NCI-H2107 treated with DMSO at 0.1 percent for 48 hours (cell line): ENCODE data around the gene PISD.

ENCODE experiments used
- DNase-seq: peaks from one replicate; lab custom pipeline; 2025; ENCODE audit not compliant: unreplicated experiment; lab: John Stamatoyannopoulos, UW

Gene PISD

DNA sequence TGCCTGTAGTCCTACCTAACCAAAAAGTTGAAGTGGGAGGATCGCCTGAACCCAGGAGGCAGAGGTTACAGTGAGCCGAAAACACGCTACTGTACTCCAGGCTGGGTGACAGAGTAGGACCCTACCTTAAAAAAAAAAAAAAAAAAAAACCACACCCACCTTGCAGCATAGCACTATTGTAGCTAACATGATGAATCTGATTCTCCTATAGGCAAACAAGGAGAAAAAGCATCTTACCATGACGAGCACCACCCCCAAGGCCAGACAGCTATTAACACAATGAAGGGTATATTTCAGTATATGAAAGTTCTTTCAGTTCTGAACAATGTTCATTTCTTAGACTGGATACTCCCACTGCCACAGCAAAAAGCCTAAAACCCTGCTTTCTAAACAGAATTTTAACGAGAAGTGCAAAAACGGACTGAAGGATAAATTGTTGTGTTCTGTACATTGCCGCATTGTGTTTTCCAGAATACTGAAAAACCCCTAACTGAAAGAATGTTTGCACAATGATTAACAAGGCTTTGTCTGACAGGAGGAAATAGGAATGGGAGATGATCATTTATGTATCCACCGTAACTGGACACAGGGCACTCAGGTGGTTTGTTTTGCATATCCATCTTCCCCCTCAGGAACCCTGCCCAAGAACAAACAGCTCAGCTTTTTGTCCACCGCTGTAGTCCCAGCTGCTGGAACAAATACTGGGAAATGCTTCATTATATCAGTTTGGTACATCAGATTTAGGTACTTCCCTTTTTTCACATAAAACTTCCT, 8.9 kb downstream of the PISD start:
- DNase-seq: no peak

DNA sequence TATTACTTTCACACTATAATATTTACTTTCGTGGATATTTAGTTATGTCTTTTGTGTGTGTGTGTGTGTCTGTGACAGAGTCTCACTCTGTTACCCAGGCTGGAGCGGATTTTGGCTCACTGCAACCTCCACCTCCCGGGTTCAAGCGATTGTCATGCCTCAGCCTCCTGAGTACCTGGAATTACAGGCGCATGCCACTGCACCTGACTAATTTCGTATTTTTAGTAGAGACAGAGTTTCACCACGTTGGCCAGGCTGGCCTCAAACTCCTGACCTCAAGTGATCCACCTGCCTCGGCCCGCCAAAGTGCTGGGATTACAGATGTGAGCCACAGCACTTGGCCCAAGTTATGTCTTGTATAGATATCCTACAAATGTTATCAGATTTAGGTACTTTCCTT, 9.9 kb downstream of the PISD start:
- no peak for DNase-seq

DNA sequence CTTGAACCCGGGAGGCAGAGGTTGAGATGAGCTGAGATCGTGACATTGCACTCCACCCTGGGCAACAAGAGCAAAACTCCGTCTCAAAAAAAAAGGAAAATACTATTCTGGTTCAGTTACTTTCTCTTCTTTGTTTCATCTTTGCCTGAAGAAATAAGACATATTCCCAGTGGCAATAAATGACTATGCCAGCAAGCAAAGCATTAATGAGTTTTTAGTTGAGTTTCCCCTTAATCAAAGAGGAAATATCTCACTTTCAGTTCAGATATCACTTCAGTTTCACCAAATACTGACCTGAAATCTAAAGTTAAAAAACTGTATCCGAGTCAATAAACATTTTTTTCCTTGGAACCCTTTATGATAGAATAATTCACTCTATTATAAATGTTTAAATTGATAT, 10.4 kb downstream of the PISD start:
- no peak for DNase-seq

DNA sequence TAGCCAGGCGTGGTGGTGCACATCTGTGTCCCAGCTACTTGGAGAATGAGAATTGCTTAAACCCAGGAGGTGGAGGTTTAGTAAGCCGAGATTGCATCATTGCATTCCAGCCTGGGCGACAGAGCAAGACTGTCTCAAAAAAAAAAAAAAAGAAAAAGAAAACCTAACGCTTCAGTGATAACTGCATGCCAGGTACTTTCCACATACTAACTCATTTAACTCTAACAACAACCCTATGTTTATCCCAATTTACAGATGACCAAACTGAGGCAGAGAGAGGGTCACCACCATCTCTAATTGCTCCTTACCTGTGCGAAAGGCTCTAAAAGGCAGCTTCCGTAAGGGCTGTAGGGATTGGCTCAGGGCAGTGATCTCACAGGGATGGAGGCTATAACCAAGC, 11.6 kb downstream of the PISD start:
- no peak for DNase-seq

DNA sequence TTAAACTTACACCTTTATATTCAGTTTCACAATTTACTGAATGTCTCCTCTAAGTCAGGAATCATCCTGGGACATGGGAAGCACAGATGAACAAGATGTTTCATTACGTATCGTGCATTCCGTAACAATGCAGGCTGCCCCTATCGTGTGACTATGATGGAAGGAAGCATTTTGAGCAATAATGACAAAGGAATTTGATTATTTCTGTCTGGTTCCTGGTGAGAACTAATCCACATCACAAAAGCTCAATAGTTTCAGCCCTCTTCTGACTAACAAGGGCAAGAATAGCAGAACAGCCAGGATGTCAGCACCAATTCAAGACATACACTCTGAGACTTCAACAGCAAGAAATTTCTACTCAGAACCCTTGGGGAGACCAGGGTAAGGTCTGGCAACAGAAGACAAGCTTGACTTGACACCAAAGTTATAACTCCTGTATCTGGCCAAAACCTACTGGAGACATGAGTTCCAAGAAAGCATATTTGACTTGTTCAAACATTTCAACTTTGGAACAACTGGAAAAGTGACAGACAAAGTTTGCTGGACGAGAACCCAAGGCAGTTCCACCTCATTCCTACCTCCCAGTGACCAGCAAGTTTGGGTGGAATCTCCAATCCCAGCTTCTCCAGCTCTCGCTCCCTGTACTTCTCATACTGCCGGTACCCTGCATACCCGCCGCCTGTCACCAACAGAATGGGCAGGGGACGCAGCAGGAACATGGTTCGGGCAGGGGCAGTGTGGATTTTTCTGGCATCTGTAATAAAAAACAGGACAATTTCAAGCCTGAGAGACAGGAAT, 14.3 kb downstream of the PISD start:
- no peak for DNase-seq

DNA sequence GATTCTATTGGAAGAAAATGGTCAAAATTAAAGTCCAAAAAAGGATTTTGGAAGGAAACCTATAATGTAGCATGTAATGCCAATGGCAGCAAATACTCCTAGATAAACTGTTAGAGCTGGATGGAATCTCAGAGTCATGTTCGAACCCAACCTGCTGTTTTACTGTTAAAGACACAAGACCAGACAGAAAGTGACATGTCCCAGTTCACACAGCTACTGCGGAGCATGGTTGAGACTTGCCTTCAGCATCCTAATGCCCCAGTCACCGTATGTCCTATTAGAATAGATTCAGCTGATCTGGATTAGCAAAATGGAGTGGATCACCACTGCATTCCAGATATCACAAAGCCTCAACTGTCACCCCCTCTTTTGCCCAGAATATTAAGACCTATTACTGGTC, 14.9 kb downstream of the PISD start:
- no peak for DNase-seq

DNA sequence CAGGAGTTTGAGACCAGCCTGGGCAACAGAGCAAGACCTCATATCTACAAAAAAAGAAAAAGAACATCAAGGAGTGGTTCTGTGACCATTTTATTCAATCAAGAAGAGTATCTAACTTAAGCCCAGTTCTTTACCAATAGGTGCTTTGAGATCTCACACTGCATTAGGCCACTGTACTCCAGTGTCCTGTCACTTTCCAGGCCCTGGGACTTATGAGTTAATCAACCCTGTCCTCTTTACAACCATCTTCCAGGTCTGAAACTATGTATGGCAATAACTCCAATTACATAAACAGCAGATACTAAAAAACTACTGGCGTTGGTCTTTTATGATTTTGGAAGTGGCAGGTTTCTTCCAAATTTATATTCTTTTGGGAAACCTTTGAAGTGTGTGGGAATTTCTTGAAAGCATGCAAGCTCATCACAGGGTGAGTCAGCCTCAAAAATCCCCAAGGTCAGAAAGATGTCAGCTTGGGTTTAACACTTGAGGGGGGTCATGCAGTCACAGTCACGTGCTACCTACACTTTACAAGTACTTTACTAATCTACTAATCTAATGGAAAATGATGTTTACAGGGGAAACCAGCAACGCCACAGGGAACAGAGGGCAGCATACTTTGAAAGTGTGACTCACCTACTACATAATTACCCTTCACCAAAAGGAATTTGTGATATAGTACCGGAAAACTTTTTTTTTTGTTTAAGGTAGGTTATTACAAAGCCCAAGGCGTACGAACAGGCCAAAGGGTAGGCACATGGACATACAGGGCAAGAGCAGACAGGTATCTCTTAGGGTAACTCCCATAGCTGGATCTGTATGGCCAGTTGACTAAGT, 15.6 kb downstream of the PISD start:
- no peak for DNase-seq

DNA sequence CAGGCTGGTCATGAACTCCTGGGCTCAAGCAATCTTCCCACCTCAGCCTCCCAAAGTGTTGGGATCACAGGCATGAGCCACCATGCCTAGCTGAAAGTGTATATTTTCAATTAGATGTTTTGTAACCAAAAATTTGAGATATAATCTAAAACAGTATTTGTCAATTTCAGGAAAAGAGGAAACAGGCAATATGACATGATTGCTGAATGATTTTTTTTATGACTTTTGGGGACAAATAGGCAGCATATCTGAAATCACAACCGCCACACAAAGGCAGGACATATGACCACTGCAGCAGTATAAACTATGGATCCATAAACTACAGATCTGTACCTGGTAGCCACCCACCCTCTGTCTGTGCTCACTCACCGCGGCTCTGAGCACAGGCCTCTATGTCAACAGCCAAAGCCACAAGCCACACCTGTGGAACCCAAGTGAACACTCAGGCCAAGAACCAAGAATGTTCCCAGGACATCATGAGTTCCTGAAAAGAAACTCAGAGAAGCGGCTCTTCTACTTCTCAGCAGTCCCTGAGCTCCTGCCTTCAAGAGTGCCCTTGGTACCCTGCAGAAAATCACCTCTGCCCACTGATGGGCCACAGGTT, 22.5 kb downstream of the PISD start:
- DNase-seq: no peak

DNA sequence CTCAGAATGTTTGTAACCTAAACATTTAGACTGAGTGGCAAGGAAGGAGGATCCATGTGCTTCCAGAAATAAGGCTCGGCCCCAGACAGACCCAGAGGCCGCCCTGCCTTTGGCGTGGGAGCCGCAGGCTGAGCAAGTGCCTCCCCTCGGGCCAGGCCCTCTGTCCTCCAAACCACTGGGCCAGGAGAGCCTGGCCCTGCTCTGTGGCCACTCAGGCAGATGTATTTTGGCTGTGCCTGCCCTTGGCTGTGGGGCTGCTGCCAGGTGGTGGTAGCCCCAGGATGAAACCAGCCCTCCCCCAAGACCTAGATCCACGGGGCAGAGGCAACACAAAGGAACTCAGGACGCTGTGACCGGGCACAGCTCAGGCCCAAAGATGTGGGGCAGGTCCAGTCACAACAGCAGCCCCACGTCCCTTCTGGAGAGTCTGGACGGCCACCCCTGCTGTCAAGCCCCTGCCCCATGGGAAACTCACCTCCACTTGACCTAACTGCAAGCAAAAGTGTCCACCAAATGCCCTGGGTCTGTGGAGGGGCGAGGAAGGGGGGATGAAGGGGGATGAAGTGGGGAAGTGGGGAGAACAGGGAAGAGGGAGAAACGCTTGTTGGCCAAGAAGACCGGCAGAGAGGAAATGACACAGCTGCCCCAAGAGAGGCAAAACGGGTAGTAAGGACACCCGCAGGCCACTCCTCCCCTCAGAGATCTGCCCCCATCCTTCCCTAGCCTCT, 24.0 kb downstream of the PISD start:
- DNase-seq: no peak

DNA sequence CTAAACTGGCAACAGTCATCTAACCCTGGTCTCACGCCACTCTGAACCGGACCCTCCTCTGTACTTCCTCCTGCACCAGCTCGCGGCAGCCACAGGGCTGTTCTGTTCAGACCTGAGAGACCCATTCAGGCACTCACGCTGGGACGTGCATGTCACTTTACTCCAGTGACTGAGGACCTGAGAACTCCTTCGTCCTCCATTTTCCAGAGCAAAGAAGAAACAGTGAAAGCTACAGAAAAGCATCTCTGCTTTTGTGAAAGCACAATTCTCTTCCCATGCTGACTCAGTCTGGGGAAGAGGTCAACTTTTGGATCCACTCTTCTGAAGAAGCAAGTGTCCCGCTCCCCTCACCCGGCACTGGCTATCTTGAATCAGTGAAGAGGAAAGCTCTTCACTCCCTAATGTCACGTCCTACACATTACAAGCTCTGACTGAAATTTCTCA, 24.5 kb downstream of the PISD start:
- no peak for DNase-seq

DNA sequence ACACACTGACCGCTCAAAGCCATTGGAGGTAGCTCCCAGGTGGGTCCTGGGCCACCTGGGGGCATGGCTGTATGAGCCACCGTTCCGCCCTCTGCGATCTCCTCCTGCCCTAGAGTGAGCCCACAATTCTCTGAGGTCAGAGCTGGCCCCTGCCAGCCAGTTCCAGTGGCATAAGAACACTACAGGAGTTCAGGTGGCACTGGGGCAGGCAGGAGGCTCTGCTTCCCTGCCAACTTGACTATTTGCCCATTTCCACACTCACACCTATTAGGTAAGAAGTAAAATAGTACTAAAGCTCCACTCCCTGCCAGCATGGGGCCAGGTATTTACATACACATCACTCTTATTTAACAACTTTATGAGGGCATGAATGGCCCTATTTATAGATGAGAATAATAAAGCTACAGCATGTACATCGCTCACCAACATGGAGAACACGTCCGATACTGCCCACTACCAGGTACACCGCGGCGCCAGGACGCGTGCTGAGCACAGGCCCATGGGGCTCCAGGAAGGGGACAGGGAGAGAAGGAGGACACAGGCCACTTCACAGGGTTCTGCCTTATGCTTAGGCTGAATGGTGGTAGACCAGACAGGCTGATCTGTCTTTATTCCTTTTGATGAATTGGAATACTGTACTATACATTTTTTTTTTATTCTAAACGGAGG, 26.2 kb downstream of the PISD start:
- DNase-seq: no peak

DNA sequence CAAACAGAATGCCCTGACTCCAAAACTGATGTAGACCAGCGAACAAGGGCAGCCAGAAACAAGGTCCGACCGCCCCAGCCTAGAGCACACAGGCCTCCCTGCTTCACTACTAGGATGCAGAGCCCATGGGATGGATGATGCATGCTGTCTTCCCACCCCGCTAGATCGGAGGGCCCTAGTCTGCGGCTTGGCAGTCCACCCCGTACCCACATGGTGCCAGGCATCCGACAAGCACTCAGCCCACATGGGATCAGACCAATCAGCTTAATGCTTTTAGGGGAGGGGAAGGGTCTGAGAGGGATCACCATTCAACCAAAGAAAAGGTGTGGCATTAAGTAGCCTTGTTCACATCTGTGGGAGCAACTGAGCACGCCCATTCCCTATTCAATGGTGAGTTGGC, 30.6 kb downstream of the PISD start:
- no peak for DNase-seq

DNA sequence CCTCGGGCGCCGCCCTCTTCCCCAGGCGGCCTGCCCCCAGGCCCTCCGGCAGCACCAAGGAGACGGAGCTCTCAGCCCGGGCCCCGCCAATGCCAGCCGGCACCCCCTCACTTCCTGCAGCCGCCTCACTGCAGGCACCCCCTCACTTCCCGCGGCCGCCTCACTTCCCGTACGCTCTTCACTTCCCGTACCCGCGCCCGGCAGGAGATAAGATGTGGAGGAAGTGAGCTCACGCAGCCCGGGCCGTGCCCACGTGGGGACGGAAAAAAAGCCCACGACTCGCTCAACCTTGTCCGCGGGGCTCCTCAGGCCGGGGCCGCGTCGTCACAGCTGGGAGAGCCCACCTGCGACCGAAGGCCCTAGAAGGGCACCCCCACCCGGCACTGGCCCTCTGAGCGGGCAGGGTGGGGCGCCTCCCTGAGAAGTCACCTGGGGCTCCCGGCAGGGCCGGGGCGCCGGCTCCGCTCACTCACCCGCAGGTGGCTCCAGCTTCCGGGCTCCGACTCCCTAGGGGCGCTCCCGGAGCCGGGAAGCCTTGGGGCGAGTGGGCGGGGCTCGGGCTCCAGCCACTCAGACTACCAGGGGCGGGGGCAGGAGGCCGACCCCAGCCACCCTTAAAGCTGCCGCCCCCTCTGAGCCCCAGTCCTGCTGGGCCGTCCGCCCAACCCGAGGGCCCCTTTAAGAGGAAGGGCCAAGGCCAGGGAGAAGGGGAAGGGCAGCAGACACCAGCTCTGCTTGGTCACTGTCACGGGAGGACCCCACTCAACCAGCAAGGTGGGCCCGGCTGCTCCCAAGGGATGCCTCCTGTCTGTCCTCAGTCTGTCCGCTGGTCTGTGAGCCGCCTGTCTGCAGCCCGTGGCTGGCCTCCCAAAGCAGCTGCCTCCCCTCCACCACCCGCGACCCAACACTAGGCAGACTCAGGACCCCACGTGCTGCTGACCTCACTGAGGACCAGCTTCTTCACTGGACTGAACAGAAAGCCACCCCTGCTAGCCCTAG, 31.4 kb downstream of the PISD start:
- DNase-seq: peak; percentile 27

DNA sequence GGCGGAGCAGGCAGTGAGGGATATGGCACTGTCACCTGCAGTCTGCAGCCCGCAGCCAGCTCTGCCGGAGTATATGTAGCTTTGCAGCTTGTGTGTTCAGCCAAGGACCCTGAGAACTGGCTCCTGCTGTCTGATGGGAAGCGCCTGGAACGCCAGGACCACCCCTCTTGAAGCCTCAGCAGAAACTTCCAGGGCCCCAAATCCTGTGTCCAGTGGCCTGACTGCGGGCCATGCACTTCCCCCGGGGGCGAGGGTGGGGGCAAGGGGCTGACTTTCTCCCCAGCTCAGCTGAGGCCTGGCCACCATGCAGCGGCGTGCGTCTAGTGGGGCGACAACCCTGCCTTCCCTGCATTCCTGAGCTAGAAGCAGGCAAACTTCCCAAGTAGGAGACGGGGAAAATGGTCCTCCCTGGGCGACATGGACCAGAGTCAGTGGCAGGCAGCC, 32.3 kb downstream of the PISD start:
- DNase-seq: no peak

DNA sequence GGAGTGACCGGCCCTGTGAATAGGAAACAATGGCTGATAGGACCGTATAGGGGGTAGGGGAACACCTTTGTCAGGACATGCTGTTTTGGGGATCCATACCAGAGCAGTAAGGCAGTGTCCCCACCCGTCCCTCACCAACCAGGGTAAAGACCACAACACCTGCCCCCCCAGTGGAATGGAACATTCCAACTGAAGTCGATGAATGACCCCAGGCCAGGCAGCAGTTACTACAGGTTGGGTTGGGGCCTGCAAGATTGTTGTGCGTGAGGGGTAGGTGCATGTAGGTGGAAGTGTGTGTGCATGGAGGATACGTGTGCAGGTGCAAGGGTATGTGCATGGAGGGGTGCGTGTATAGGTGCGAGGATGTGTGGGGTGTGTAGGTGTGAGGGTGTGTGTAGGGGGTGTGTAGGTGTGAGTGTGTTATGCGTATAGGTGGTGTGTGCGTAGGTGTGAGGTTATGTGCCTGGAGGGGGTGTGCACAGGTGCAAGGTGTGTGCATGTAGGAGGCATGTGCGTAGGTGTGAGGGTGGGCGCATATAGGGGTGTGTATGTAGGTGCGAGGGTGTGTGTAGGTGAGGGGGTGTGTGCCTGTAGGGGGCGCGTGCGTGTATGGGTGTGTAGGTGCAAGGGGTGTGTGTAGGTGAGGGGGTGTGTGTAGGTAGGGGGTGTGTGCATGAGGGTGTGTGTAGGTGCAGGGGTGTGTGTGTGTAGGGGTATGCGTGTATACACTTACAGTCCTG, 32.9 kb downstream of the PISD start:
- DNase-seq: no peak

DNA sequence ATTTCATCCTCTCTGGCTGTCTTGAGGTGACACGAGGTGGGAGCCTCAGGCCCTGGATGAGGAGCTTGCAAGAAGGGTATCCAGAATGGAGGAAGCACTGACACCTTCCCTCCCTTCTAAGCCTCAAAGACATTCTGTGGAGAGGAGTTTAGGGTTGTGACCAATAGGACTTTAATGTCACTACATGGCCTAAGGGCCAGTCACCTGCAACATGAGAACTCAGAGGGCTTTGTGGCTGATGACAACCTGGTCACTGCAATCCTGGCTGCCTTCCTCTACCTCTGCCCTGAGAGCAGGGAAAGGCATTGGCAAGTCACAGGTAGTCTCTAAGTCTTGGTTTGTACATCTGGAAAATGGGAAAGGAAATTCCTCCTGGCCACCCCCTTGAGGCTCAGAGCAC, 33.7 kb downstream of the PISD start:
- no peak for DNase-seq

DNA sequence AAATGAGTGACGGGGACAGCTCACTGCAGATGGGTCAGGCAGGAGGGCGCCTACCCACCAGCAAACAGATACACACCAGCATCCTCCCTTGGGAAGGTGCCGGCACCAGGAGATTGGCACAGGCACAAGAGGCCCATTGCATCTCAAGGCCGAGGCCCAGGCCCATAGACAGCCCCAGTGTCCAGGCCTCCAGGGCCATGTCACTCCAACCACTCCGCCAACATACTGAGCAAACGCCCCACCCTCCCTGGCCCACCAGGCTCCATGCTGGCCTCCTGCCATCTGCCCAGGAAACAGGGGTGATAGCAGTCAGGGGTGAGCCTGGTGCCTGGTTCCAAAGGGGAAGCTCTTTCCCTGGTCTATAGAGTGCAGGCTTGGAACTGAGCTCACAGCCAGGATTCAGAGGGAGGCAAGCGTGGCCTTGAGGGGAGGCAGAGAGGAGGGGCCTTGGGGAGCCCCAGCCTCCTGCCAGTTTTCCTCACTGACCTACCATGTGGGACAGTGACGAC, 34.7 kb downstream of the PISD start:
- DNase-seq: no peak
